Activated CD4-positive, CD25-positive, alpha-beta regulatory T cell treated with anti-CD3 and anti-CD28 coated beads, Interleukin-2, amount 50 U/mL, for 72 hours (primary cell): ENCODE measurements around the gene CEP43.

Experiments
- DNase-seq: peaks from one replicate; pipeline ENCODE4 v3.0.0; 2021

Gene CEP43

DNA sequence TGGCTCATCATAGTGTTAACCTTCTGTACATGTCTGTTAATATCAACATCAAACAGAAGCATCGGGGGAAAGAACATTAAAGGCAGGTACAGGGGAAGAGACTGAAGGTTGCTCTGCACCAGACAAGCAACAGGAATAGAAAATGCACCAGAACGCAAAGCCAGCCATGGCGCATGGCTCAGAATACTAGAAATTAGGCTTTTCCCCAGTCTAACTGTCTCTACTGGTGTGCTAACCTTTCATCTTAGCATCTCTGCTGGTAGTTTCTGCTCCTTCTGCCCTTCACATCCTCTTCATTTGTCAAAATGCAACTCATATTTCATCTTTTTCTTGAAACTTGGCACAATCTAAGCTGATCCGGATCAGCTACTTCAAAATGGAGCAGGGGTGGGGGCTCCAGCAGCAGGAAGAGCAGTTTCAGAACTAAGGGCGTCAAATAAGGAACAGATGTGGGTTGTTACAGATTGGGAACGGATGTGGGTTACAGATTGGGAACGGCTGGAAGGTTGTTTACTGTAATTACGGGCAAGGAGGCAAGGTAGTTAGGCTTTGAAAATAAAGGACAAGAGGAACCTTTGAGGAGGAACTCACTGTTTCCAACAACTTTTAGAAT, 29.7 kb upstream of the CEP43 start:
- DNase-seq, result no peak

- DNase-seq, result no peak
Observed at GRCh38 chr6:166970091-166970490, 29.1 kb upstream of the CEP43 start.

DNA sequence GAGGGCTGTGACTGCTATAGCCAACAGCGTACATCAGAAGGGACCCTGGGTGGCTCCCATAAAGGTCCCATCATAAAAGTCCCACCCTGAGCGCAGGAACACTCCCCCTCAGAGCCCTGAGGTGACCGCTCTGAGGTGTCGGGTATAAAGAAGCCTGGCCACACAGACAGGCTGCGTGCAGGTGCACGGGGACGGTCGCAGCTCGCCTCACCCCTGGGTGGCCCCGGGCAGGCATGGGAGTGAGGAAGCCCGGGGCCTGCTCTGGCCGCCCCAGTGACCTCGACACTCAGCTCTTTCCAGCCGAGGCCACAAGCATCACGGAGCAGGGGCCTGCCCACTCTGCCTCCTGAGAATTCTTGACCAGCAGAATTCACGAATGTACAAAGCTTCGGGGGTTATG, 28.4 kb upstream of the CEP43 start:
- no peak for DNase-seq

DNA sequence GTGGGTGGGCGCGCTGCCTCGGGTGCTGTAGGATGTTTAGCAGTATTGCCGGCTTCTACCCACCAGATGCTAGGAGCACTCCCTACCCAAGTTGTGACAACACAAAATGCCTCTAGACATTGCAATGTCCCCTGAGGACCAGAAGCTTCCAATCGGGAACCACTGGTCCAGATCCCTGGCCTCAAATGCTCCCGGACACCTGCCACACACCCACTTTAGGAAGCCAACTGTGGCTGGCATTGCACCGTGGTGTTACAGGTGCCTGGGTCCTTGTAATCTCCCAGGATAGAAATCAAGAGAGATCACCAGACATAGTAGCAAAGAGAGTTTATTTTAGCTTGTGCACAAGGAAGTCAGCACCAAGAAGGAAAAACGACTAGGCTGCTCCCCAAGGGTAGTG, 27.9 kb upstream of the CEP43 start:
- no peak for DNase-seq

DNA sequence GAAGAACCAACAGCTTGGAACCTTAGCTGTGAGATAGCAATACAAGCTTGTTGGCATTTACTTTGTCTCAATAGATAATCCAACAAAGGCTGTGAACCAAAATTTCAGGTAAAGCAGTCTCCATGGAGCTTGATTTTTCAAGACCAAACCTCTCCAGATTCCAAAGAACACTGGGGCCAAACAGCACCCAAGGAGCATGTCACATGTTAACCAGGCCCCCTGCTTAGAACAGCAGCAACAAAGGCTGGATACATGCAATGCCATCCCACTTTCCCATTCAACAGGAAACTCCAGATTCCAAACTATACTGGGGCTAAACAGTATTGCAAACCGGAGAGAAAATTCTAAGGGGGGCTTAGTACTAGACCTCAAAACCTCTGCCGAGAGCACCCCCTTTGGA, 27.1 kb upstream of the CEP43 start:
- DNase-seq, result no peak

DNA sequence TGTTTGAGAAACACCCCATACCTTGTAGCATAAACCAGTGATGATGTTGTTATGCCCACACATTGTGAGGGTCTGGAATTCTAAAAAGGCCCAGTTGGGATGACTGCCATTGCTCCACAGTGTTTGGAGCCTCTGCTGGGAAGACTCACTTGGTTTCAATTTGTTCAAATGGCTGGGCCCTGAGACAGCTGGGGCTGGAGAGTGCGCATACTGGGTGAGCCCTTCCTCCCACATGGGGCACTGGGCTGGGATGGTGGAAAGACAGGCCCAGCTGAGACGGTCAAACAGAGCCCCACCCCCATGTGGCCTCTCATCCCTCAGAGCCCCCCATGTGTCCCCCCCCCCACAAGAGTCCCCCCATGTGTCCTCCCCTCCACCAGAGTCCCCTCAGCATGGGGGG, 22.6 kb upstream of the CEP43 start:
- DNase-seq, result no peak

GRCh38 chr6:166977621-166978525, 21.3 kb upstream of the CEP43 start:
- DNase-seq, result no peak

DNA sequence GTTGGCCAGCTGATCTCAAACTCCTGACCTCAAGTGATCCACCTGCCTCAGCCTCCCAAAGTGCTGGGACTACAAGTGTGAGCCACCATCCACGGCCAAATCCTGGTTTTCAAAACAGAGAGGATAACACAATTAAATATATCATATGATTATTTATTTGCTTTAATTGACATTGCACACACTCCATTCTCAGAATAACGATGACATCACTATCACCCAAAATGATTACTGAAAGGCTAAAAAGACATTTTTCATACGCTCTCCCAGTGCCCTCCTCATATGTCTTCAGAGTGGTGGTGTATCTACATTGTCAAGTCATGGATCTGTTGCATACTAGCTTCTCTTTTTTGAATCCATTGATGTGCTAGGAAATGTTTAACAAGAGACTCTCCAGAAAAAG, 18.5 kb upstream of the CEP43 start:
- DNase-seq, result no peak

DNA sequence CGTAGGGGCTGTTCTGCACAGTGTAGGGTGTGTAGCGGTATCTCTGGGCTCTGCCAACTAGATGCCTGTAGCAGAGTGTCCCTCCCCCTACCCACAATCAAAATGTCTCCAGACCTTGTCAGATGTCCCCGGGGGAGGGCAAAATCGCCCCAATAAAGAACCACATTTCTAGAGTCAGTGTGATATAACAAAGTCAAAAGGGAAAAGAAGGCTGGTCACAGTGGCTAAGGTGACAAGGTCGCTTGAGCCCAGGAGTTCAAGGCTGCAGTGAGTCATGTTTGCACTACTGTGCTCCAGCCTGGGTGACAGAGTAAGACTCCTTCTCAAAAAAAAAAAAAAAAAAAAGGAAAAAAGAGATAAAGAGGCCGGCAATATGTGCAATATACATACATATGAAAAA, 11.7 kb upstream of the CEP43 start:
- DNase-seq, result no peak

- no peak for DNase-seq
Observed at GRCh38 chr6:166987930-166988329, 11.3 kb upstream of the CEP43 start.

GRCh38 chr6:166988674-166989201, 10.5 kb upstream of the CEP43 start:
- DNase-seq, result no peak

DNA sequence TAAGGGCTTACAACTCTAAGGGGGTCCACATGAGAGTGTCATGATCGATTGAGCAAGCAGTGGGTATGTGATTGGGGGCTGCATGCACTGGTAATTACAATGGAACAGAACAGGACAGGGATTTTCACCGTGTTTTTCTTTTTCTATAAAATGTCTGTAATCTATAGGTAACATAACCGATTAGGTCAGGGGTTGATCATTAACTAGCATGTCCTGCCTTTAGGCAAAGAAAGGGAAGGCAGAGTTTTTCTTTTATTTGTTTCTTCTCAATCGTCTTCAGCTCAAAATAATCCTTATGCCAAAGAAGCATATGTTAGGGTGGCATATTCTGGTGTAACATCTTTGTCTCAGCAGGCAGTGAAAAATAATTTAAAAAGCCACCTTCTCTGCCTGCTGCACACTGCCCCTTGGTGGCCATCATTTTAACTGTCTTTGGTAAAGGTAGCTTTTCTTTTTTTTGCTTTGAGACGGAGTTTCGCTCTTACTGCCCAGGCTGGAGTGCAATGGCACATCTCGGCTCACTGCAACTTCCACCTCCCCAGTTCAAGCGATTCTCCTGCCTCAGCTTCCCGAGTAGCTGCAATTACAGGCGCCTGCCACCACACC, 9.7 kb upstream of the CEP43 start:
- no peak for DNase-seq

- DNase-seq, result no peak
Observed at GRCh38 chr6:166996406-166996805, 2.8 kb upstream of the CEP43 start.

- DNase-seq, result no peak
Observed at GRCh38 chr6:166997348-166997747, 1.8 kb upstream of the CEP43 start.

DNA sequence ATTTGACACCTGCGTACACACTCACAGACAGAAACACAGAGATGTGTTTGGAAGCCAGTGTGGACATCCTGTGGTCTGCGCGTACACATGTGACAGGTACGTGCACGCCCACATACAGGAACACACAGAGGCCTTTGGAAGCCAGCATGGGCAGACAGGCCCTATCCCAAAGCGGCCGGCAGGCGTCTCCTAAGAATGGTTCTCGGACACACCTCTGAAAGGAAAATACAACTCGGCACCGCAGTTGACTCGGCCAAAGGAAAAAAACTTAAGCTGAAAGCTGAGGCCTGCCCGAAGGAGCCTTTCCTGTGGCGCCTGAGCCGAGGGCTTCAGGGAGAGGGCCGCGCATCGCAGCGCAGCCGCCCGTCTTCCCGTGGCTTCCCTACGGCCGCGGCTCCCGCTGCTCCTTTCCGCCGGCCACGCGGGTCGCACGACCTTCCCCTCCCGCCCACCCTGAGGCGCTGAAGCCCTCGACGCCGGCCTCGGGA, 1.4 kb upstream of the CEP43 start:
- peak; percentile 46 for DNase-seq

DNA sequence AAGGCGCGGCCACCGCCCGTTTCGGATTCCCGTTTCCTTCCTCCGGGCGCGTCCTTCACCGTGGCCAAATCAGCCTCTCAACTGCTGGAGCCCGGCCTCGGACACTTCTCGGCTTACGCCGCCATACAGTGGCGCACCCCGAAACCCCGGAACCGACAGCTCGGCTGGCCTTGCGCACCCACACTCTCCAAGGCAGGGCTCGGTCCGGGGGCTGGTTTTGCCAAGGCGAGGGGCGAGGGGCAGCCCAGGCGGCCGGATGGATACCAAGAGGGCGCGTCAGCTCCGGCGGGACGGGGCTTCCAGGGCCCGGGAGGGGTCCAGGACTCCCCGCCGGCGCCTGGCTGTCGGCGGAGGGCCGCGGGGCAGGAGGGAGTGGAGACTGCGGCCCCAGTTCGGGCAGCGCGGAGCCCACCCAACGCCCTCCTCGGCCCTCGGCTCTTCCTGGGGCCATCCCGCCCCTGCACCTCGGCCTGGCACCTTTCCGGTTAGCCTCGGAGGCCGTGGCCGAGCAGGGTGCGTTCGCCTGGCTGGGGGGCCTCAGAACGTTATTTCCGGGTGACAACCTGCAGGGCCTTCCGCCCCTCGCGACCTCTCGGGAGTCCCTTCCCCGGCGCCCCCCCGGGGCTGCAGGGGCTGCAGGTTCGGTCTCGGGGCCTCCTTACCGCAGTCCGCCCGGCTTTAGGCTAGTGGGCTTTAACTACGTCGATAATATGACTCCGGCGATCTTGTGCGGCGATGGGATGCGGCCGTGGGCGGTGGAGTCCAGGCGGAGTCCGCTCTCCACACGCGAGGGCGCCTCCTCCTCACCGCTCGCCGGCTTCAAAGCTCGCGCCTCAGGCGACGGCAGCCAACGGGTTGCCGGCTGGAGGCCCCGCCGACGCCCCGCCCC, 697 bp upstream of the CEP43 start:
- peak; percentile 43 for DNase-seq

DNA sequence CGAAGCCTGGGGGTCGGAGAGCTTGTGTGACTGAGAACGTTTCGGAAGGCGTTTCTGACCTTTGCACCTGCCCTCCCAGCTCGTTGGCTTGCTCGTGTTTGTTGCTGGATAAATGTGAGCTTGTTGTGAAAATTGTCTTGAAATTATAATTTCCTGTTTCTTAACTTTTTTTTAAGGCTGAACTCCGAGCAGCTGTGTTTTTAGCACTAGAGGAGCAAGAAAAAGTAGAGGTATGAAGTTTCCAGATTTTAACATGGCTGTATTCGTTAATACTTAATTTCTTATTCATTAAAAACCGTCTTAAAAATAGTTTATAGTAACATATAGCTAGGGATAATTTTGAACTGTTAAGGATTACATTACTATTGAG, 672 bp downstream of the CEP43 start:
- DNase-seq, result no peak

DNA sequence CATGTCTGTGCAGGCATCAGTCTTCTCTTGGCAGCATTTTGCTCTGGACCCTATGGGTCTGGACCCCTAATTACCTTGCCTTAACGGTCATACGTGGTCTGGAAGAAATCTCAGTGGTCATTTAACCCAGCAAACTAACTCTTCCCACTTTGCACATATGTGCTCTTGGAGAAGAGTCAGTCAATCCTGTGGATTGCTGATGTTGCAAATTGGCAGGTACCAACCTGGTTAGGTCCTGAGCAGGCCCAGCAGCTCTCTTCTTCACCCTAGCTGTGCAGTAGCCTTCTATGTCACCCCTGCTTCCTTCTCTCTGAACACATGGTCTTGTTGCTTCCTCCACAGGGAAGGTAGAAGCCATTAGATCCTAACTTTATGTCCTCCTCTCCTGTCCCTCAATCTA, 1.6 kb downstream of the CEP43 start:
- DNase-seq, result no peak

DNA sequence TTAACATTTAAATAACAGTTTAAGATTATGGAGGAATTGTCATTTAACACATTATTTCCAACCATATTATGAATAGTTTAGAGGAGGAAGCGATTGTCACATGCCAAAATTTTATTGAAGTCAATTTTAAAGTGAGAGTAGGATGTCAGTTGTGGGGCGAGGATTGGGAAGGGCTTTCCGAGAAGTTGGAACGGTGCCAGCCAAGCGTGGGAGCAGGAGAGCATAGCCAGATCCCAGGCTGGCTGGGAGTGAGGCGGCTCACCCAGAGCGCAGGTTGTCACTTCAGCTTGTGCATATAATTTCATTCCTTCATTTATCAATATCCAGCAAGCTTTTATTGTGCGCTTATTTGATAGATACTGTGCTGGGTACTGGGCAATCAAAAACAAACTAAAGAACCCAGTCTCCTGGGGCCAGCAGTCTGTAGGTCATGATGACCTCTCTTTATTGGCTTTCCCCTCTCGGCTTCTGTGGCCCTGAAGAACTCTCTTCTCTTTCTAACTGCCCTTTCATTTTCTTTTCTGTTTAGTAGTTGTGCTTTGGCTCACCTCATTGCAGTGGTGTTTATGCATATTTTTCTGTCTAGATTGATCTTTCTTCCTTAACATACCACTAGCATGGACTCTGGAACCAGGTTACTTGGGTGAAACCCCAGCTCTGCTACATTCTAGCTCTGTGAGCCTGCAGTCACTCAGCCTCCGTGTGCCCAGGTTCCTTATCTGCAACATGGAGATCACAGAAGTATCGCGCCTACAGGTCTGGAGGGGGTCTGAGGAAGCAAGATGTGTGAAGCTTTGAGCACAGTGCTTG, 6.4 kb downstream of the CEP43 start:
- DNase-seq, result no peak

DNA sequence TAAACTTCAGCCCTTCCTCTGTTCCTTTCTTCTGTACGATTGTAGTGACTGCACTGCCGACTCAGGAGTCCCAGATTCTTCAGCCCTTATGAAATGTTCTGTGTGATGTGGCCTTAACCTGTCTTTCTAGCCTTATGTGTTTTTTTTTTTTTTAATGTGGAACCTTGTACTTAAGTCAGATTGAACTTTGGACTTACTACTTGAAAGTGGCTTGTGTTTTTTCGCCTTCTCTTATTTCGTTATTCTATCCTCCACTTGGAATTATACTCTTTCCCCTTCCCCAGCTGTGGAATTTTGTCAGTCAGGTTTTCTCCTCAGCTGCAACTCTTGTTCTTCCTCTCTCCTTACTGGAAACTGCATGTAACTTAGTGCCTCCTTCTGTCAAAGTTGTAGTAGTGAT, 8.8 kb downstream of the CEP43 start:
- no peak for DNase-seq

GRCh38 chr6:167013067-167013466, 13.9 kb downstream of the CEP43 start:
- no peak for DNase-seq

DNA sequence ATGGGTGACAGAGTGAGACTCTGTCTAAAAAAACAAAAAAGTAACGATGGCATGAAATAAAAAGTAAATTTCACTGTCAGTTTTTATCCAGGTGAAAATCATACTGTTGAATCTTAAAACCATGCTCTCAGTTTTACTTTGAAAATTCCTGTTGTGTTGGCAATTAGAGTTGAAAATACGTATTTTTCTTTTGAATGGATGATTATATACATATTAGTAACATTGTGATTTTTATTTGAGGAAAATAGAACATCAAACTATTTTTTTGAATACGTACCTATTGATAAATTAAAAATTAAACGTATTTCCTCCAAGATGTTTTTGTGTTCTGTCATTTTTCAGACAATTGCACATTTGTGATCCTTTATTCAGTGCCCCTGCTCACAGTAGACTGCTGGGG, 14.7 kb downstream of the CEP43 start:
- DNase-seq, result no peak
